HEK293 (cell line): Measurements from ENCODE around the gene SLC35F6.

ENCODE experiments used
- GLI4 ChIP-seq: fragments of 450-650 bp; formaldehyde crosslinking; IDR thresholded peaks from 2 replicates; pipeline ENCODE4 v1.5.1; 2016; ENCODE audit warnings: missing biosample characterization, missing genetic modification characterization
- RBAK ChIP-seq: fragments of 450-650 bp; formaldehyde crosslinking; IDR thresholded peaks from 2 replicates; pipeline ENCODE4 v1.5.1; 2016; ENCODE audit warnings: missing biosample characterization, missing genetic modification characterization
- SETDB1 ChIP-seq: IDR thresholded peaks from one replicate; pipeline ENCODE4 v1.6.1; 2017; ENCODE audit warnings: mild to moderate bottlenecking, low read length, moderate library complexity, mixed read lengths; ENCODE audit not compliant: insufficient read length
- SP2 ChIP-seq: fragments of 450-650 bp; formaldehyde crosslinking; IDR thresholded peaks from 2 replicates; pipeline ENCODE4 v1.5.1; 2016; ENCODE audit warnings: missing biosample characterization, missing genetic modification characterization
- SP7 ChIP-seq: fragments of 450-650 bp; formaldehyde crosslinking; IDR thresholded peaks from 2 replicates; pipeline ENCODE4 v1.5.1; 2016; ENCODE audit warnings: missing biosample characterization, missing genetic modification characterization
- TRIM28 ChIP-seq: IDR thresholded peaks from 2 replicates; pipeline ENCODE4 v1.6.1; 2011; ENCODE audit warnings: low read length, control low read depth, borderline replicate concordance
- YY1 ChIP-seq: fragments of 450-650 bp; formaldehyde crosslinking; IDR thresholded peaks from 2 replicates; pipeline ENCODE4 v1.5.1; 2018; ENCODE audit warnings: missing biosample characterization, missing genetic modification characterization
- ZBTB1 ChIP-seq: fragments of 450-650 bp; formaldehyde crosslinking; IDR thresholded peaks from 2 replicates; pipeline ENCODE4 v1.5.1; 2016; ENCODE audit warnings: missing biosample characterization, missing genetic modification characterization
- ZNF10 ChIP-seq: fragments of 450-650 bp; formaldehyde crosslinking; IDR thresholded peaks from 2 replicates; pipeline ENCODE4 v1.5.1; 2017; ENCODE audit warnings: missing biosample characterization, missing genetic modification characterization
- ZNF121 ChIP-seq: fragments of 450-650 bp; formaldehyde crosslinking; IDR thresholded peaks from 2 replicates; pipeline ENCODE4 v1.5.1; 2016; ENCODE audit warnings: missing biosample characterization, missing genetic modification characterization
- ZNF302 ChIP-seq: fragments of 450-650 bp; formaldehyde crosslinking; IDR thresholded peaks from 2 replicates; pipeline ENCODE4 v1.5.1; 2016; ENCODE audit warnings: missing biosample characterization, missing genetic modification characterization, low read depth
- ZNF558 ChIP-seq: fragments of 450-650 bp; formaldehyde crosslinking; IDR thresholded peaks from 2 replicates; pipeline ENCODE4 v1.5.1; 2016; ENCODE audit warnings: missing biosample characterization, missing genetic modification characterization
- ZNF670 ChIP-seq: fragments of 450-650 bp; formaldehyde crosslinking; IDR thresholded peaks from 2 replicates; pipeline ENCODE4 v1.5.1; 2016; ENCODE audit warnings: missing biosample characterization, missing genetic modification characterization, low read depth
- TF ChIP-seq, protein P1 (sequence below): fragments of 450-650 bp; formaldehyde crosslinking; IDR thresholded peaks from 2 replicates; pipeline ENCODE4 v1.5.1; 2016; ENCODE audit warnings: missing biosample characterization, missing genetic modification characterization

- TF ChIP-seq, protein P1, sequence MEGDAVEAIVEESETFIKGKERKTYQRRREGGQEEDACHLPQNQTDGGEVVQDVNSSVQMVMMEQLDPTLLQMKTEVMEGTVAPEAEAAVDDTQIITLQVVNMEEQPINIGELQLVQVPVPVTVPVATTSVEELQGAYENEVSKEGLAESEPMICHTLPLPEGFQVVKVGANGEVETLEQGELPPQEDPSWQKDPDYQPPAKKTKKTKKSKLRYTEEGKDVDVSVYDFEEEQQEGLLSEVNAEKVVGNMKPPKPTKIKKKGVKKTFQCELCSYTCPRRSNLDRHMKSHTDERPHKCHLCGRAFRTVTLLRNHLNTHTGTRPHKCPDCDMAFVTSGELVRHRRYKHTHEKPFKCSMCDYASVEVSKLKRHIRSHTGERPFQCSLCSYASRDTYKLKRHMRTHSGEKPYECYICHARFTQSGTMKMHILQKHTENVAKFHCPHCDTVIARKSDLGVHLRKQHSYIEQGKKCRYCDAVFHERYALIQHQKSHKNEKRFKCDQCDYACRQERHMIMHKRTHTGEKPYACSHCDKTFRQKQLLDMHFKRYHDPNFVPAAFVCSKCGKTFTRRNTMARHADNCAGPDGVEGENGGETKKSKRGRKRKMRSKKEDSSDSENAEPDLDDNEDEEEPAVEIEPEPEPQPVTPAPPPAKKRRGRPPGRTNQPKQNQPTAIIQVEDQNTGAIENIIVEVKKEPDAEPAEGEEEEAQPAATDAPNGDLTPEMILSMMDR (tag by site-specific recombination), result no peak
- TF ChIP-seq ZBTB1 (tag by site-specific recombination), result no peak
- no peak for TF ChIP-seq ZNF10 (tag by site-specific recombination)
- TF ChIP-seq SETDB1, result no peak
- TF ChIP-seq YY1 (tag by site-specific recombination), result no peak
- TF ChIP-seq ZNF302, result no peak
- no peak for TF ChIP-seq TRIM28
- TF ChIP-seq ZNF121, result no peak
- no peak for TF ChIP-seq SP2 (tag by site-specific recombination)
- TF ChIP-seq RBAK (tag by site-specific recombination), result no peak
- TF ChIP-seq GLI4, result no peak
- no peak for TF ChIP-seq SP7
- TF ChIP-seq ZNF670, result no peak
- TF ChIP-seq ZNF558, result no peak
These were observed 47.7 kb upstream of the SLC35F6 start for GRCh38 chr2:26716340-26716739.
